ENCODE measurements around the gene ZNF629. TPM values are rescaled to one million over a fixed set of nuclear protein-coding genes. Genes with fewer than 3 reads are reported as not detected.

The ZNF629 gene
- polyA plus RNA-seq, 3 donors = 0.27 to 2.0 (median 0.73) TPM

- under 1% methylated on average over 81 of the region's 81 CpGs for WGBS (ENCODE audit: insufficient coverage)
- peaks cover 0 to 3% (median 2%) of the 10 kb centered on the region in 3 donors for H3K27me3 Mint-ChIP-seq (ENCODE audit: low read depth in 3 of 3)
- intact Hi-C loops (cut with micrococcal nuclease) = no loop called here
- Histone ChIP-seq H3K4me2 (replicated peaks; ENCODE audit: extremely low read depth, low read length, poor library complexity, severe bottlenecking) (peak overlapping the region; percentile 95), H3K9ac (ENCODE audit: insufficient read depth, low read length, poor library complexity, severe bottlenecking) (peak overlapping the region; percentile 68), H3K4me3 (replicated peaks in 1 of 3; ENCODE audit: low read depth in 2 of 3, low read length in 3 of 3) (peak overlapping the region; percentile 32 to 78 (median 53)), H3K4me1 (ENCODE audit: control insufficient read depth in 1 of 2, insufficient read depth in 2 of 2, low read length in 2 of 2) (peaks cover 28 to 40% of the 10 kb centered on the region in 2 donors), H3K9me3 (replicated peaks in 1 of 2; ENCODE audit: control insufficient read depth in 1 of 2, insufficient read depth in 1 of 2, low read length in 2 of 2) (no peaks in the 10 kb centered on the region), H2AFZ (ENCODE audit: insufficient read depth, low read depth, low read length, poor library complexity, severe bottlenecking) (peak overlapping the region; percentile 65), H4K20me1 (ENCODE audit: insufficient read depth, low read length) (peaks cover 36% of the 10 kb centered on the region), H3K27ac (ENCODE audit: low read depth in 1 of 2, low read length in 2 of 2) (peak overlapping the region; percentile 19 to 63), H3K36me3 (replicated peaks in 1 of 2; ENCODE audit: control insufficient read depth in 1 of 2, insufficient read depth in 2 of 2, low read length in 2 of 2) (peaks cover 36 to 40% of the 10 kb centered on the region in 2 donors), H3K27me3 (ENCODE audit: control insufficient read depth in 2 of 2, insufficient read depth in 2 of 2, low read length in 2 of 2) (no peaks in the 10 kb centered on the region), H3K79me2 (ENCODE audit: insufficient read depth, low read length) (peaks cover 8% of the 10 kb centered on the region)
- H3K4me3 Mint-ChIP-seq = peak overlapping the region; percentile 93 to 97
- peaks cover 52% of the 10 kb centered on the region for H3K4me1 Mint-ChIP-seq
- peaks cover 33 to 41% of the 10 kb centered on the region in 2 donors for H3K36me3 Mint-ChIP-seq
- peak; percentile 55 to 66 (median 63) for DNase-seq
- peak overlapping the region; percentile 67 to 92 (median 83) for H3K27ac Mint-ChIP-seq
- TF ChIP-seq CTCF (IDR thresholded peaks at IDR 0.05) = no peak
- H3K9me3 Mint-ChIP-seq = no peaks in the 10 kb centered on the region
These were observed 11.4 kb downstream of the ZNF629 start for GRCh38 chr16:30775392-30776188.

- peak overlapping the region; percentile 32 to 78 (median 53) for H3K4me3 ChIP-seq (replicated peaks in 1 of 3; ENCODE audit: low read depth in 2 of 3, low read length in 3 of 3)
- peak overlapping the region; percentile 65 for H2AFZ ChIP-seq (ENCODE audit: insufficient read depth, low read depth, low read length, poor library complexity, severe bottlenecking)
- H3K9ac ChIP-seq (ENCODE audit: insufficient read depth, low read length, poor library complexity, severe bottlenecking) = peak overlapping the region; percentile 68
- peak overlapping the region; percentile 95 for H3K4me2 ChIP-seq (replicated peaks; ENCODE audit: extremely low read depth, low read length, poor library complexity, severe bottlenecking)
- H3K27ac Mint-ChIP-seq = peak overlapping the region in 5 of 7 donors; percentile 67 to 92 (median 83)
- peaks cover 8% of the 10 kb centered on the region for H3K79me2 ChIP-seq (ENCODE audit: insufficient read depth, low read length)
- H3K4me3 Mint-ChIP-seq = peak overlapping the region; percentile 93 to 97
- peaks cover 37 to 46% of the 10 kb centered on the region in 2 donors for H3K36me3 Mint-ChIP-seq
- H4K20me1 ChIP-seq (ENCODE audit: insufficient read depth, low read length) = peaks cover 36% of the 10 kb centered on the region
- H3K9me3 Mint-ChIP-seq = no peaks in the 10 kb centered on the region
- WGBS (ENCODE audit: insufficient coverage) = 15% methylated on average over 15 of the region's 15 CpGs
- peak overlapping the region; percentile 19 to 63 for H3K27ac ChIP-seq (ENCODE audit: low read depth in 1 of 2, low read length in 2 of 2)
- intact Hi-C loops (cut with micrococcal nuclease) = no loop called here
- H3K27me3 ChIP-seq (ENCODE audit: control insufficient read depth in 2 of 2, insufficient read depth in 2 of 2, low read length in 2 of 2) = no peaks in the 10 kb centered on the region
- TF ChIP-seq CTCF (IDR thresholded peaks at IDR 0.05) = no peak
- peaks cover 0 to 3% (median 2%) of the 10 kb centered on the region in 3 donors for H3K27me3 Mint-ChIP-seq (ENCODE audit: low read depth in 3 of 3)
- H3K36me3 ChIP-seq (replicated peaks in 1 of 2; ENCODE audit: control insufficient read depth in 1 of 2, insufficient read depth in 2 of 2, low read length in 2 of 2) = peaks cover 42 to 46% of the 10 kb centered on the region in 2 donors
- DNase-seq = no peak
- peaks cover 47% of the 10 kb centered on the region for H3K4me1 Mint-ChIP-seq
- H3K9me3 ChIP-seq (replicated peaks in 1 of 2; ENCODE audit: control insufficient read depth in 1 of 2, insufficient read depth in 1 of 2, low read length in 2 of 2) = no peaks in the 10 kb centered on the region
- peaks cover 22 to 35% of the 10 kb centered on the region in 2 donors for H3K4me1 ChIP-seq (ENCODE audit: control insufficient read depth in 1 of 2, insufficient read depth in 2 of 2, low read length in 2 of 2)
These were observed 11.9 kb downstream of the ZNF629 start for GRCh38 chr16:30775131-30775391.
